ENCODE data around the gene OR8K1. TPM values are rescaled to one million over a fixed set of nuclear protein-coding genes. Genes with fewer than 3 reads are reported as not detected.

Gene OR8K1
- total and polyA plus RNA-seq, 10 of the 15 experiments (the other 5 are each of a cell fraction or from before 2014, with no cell fraction given) = not detected

DNA sequence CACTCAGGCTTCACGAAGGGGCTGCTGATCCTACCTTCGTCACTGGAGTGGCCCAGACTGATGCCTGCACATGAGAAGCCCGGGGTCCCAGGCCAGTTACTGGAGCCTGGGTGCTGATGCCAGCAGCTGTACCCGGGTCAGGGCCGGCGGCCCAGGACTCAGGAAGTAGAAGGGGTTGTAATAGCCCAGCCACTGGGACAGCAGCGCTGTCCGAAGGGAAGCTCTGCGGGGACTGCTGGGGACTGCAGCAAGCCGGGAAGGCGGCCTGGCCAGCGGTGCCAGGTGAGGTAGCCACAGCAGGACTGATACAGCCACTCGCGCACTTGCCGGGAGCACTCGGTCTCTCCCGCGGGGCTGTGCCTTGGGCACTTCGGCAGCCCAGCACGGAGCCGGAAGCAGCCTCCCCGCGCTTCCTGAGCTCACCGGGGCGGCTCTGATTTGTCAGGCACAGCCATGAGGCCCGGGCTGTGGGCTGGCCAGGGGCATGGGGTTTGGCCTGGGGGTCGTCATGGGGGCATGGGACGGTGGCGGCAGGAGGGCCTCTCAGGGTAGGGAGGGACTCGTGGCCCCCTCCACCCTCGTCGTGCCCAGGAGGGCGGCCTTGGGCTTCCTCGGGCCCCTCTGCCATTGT, 13.9 kb upstream of the OR8K1 start:
- H3K4me3 ChIP-seq = no peak overlapping the region
- SMC1A ChIA-PET (ENCODE audit: uncharacterized antibody, unreplicated experiment) = no interaction called here
- H3K9me3 ChIP-seq (replicated peaks; ENCODE audit: control insufficient read depth, insufficient read depth, low read length) = no peaks in the 10 kb centered on the region
- ATAC-seq (no peak), FAIRE-seq (no peak), DNase-seq (ENCODE audit: low read depth, low spot score) (no peak)
- CTCF ChIA-PET = no interaction called here
- no peaks in the 10 kb centered on the region for H3K36me3 ChIP-seq (ENCODE audit: control insufficient read depth in 2 of 2, insufficient read depth in 2 of 2, low read length in 1 of 2)
- no peaks in the 10 kb centered on the region for H4K20me1 ChIP-seq (ENCODE audit: control insufficient read depth, insufficient read depth)
- no peak overlapping the region for H2AFZ ChIP-seq (ENCODE audit: control insufficient read depth, low read depth, low read length)
- no TSS peak for BruUV-seq (replicated peaks)
- H3K27me3 ChIP-seq (replicated peaks in 1 of 2; ENCODE audit: control insufficient read depth in 2 of 2, insufficient read depth in 2 of 2, low read length in 1 of 2) = no peaks in the 10 kb centered on the region
- H3K9ac ChIP-seq (ENCODE audit: control insufficient read depth, insufficient read depth, low read length) = no peak overlapping the region
- no peaks in the 10 kb centered on the region for H3K79me2 ChIP-seq (ENCODE audit: control insufficient read depth, insufficient read depth, low read length)
- in situ Hi-C loops (cut with MboI) = no loop called here
- intact Hi-C loops (cut with micrococcal nuclease; ENCODE audit: unreplicated experiment) = no loop called here
- RAD21 ChIA-PET (ENCODE audit: unreplicated experiment) = no interaction called here
- 56% methylated on average over 15 of the region's 34 CpGs for WGBS (ENCODE audit: insufficient coverage, insufficient replicate concordance, low lambda C conversion rate, missing lambda C conversion rate)
- no peak overlapping the region for H3K4me2 ChIP-seq (ENCODE audit: control insufficient read depth, insufficient read depth)
- H3K4me1 ChIP-seq (ENCODE audit: control insufficient read depth, insufficient read depth, low read length) = no peaks in the 10 kb centered on the region
- no peak for TF ChIP-seq CREM (IDR thresholded peaks at IDR 0.05; ENCODE audit: low read depth)
- POLR2A ChIA-PET = no interaction called here
- no peak overlapping the region for H3K27ac ChIP-seq (ENCODE audit: control insufficient read depth, insufficient read depth)

DNA sequence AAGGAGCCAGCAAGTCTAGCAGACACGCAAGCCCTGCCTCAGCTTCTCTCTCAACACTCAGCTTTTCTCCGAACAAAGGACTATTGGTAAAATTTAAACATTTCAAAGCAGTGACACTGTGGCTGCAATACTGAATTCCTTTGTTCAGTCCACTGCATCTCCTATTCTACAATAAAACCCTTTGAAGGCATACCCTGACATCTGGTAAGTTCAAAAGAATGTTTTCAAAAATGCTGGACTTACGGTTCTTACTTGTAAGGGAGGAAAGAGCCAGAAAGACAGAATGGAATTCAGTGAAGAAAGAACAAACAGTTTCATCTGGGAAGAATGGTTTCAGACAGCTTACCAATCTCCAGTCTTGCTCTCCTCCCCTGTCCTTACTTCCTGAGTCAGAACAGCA, 12.7 kb upstream of the OR8K1 start:
- Histone ChIP-seq H2AFZ (ENCODE audit: control insufficient read depth, low read depth, low read length) (no peak overlapping the region), H3K79me2 (ENCODE audit: control insufficient read depth, insufficient read depth, low read length) (no peaks in the 10 kb centered on the region), H3K36me3 (ENCODE audit: control insufficient read depth in 2 of 2, insufficient read depth in 2 of 2, low read length in 1 of 2) (no peaks in the 10 kb centered on the region), H3K4me3 (no peak overlapping the region), H4K20me1 (ENCODE audit: control insufficient read depth, insufficient read depth) (no peaks in the 10 kb centered on the region), H3K9ac (ENCODE audit: control insufficient read depth, insufficient read depth, low read length) (no peak overlapping the region), H3K4me2 (ENCODE audit: control insufficient read depth, insufficient read depth) (no peak overlapping the region), H3K27me3 (replicated peaks in 1 of 2; ENCODE audit: control insufficient read depth in 2 of 2, insufficient read depth in 2 of 2, low read length in 1 of 2) (no peaks in the 10 kb centered on the region), H3K4me1 (ENCODE audit: control insufficient read depth, insufficient read depth, low read length) (no peaks in the 10 kb centered on the region), H3K9me3 (replicated peaks; ENCODE audit: control insufficient read depth, insufficient read depth, low read length) (no peaks in the 10 kb centered on the region), H3K27ac (ENCODE audit: control insufficient read depth, insufficient read depth) (no peak overlapping the region)
- DNase-seq (ENCODE audit: low read depth, low spot score) (no peak), ATAC-seq (no peak), FAIRE-seq (no peak)
- ChIA-PET POLR2A (no interaction called here), CTCF (no interaction called here), SMC1A (ENCODE audit: uncharacterized antibody, unreplicated experiment) (no interaction called here), RAD21 (ENCODE audit: unreplicated experiment) (no interaction called here)
- BruUV-seq (replicated peaks) = no TSS peak
- 66% methylated on average over 3 of the region's 3 CpGs for WGBS (ENCODE audit: insufficient coverage, insufficient replicate concordance, low lambda C conversion rate, missing lambda C conversion rate)
- intact Hi-C loops (cut with micrococcal nuclease; ENCODE audit: unreplicated experiment) = no loop called here
- in situ Hi-C loops (cut with MboI) = no loop called here
- no peak for TF ChIP-seq TAF1 (IDR thresholded peaks at IDR 0.05; ENCODE audit: borderline replicate concordance, low read depth, low read length)
- TF ChIP-seq, protein P1, sequence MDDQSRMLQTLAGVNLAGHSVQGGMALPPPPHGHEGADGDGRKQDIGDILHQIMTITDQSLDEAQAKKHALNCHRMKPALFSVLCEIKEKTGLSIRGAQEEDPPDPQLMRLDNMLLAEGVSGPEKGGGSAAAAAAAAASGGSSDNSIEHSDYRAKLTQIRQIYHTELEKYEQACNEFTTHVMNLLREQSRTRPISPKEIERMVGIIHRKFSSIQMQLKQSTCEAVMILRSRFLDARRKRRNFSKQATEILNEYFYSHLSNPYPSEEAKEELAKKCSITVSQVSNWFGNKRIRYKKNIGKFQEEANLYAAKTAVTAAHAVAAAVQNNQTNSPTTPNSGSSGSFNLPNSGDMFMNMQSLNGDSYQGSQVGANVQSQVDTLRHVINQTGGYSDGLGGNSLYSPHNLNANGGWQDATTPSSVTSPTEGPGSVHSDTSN (IDR thresholded peaks at IDR 0.05; ENCODE audit: insufficient replicate concordance, low read depth, low read length) = no peak
- TF ChIP-seq CBFB (IDR thresholded peaks at IDR 0.05; ENCODE audit: low read depth) = no peak
- TF ChIP-seq IKZF1 (conservative IDR thresholded peaks at IDR 0.05) = no peak
- no peak for TF ChIP-seq JUNB (IDR thresholded peaks at IDR 0.05)
